Measurements from ENCODE around the gene CSF2.

The CSF2 gene

GRCh38 chr5:132064738-132065331 lies 8.8 kb upstream of the CSF2 start:
- Histone ChIP-seq H3K9me2 (replicated peaks; ENCODE audit: control insufficient read depth, low read length) (no peaks in the 10 kb centered on the region), H3K79me2 (ENCODE audit: control insufficient read depth, low read length) (no peaks in the 10 kb centered on the region), H4K20me1 (ENCODE audit: control insufficient read depth, insufficient read depth, low read depth, low read length) (no peaks in the 10 kb centered on the region), H3K4me1 (ENCODE audit: control insufficient read depth, low read length) (no peaks in the 10 kb centered on the region), H3K4me2 (ENCODE audit: low read length) (no peak overlapping the region), H3K27ac (ENCODE audit: low read depth, low read length) (no peak overlapping the region), H3K4me3 (ENCODE audit: low read length) (no peak overlapping the region), H3F3A (ENCODE audit: control insufficient read depth, insufficient read depth) (no peaks in the 10 kb centered on the region), H3K27me3 (ENCODE audit: control insufficient read depth, low read length) (no peaks in the 10 kb centered on the region), H3K36me3 (ENCODE audit: control insufficient read depth, low read length) (no peaks in the 10 kb centered on the region), H3K9me3 (ENCODE audit: control insufficient read depth, insufficient read depth, low read length) (no peaks in the 10 kb centered on the region)
- TF ChIP-seq EZH2phosphoT487 (IDR thresholded peaks at IDR 0.05; ENCODE audit: borderline replicate concordance, low read length) (no peak), CTCF (IDR thresholded peaks at IDR 0.05; ENCODE audit: low read depth, low read length, poor library complexity, severe bottlenecking) (peak; percentile 84)

- H3K4me1 ChIP-seq (ENCODE audit: control insufficient read depth, low read length) = no peaks in the 10 kb centered on the region
- no peak for TF ChIP-seq EZH2phosphoT487 (IDR thresholded peaks at IDR 0.05; ENCODE audit: borderline replicate concordance, low read length)
- peak; percentile 43 for TF ChIP-seq CTCF (IDR thresholded peaks at IDR 0.05; ENCODE audit: low read depth, low read length, poor library complexity, severe bottlenecking)
- no peak overlapping the region for H3K4me3 ChIP-seq (ENCODE audit: low read length)
- H3K9me3 ChIP-seq (ENCODE audit: control insufficient read depth, insufficient read depth, low read length) = no peaks in the 10 kb centered on the region
- no peak overlapping the region for H3K27ac ChIP-seq (ENCODE audit: low read depth, low read length)
- no peaks in the 10 kb centered on the region for H3K27me3 ChIP-seq (ENCODE audit: control insufficient read depth, low read length)
- no peaks in the 10 kb centered on the region for H3K79me2 ChIP-seq (ENCODE audit: control insufficient read depth, low read length)
- no peaks in the 10 kb centered on the region for H3K9me2 ChIP-seq (replicated peaks; ENCODE audit: control insufficient read depth, low read length)
- H3F3A ChIP-seq (ENCODE audit: control insufficient read depth, insufficient read depth) = no peaks in the 10 kb centered on the region
- no peaks in the 10 kb centered on the region for H4K20me1 ChIP-seq (ENCODE audit: control insufficient read depth, insufficient read depth, low read depth, low read length)
- no peak overlapping the region for H3K4me2 ChIP-seq (ENCODE audit: low read length)
- H3K36me3 ChIP-seq (ENCODE audit: control insufficient read depth, low read length) = no peaks in the 10 kb centered on the region
Observed at GRCh38 chr5:132065351-132065937, 8.1 kb upstream of the CSF2 start.

GRCh38 chr5:132065951-132066701 lies 7.5 kb upstream of the CSF2 start:
- Histone ChIP-seq H3K4me3 (ENCODE audit: low read length) (no peak overlapping the region), H3K4me2 (ENCODE audit: low read length) (no peak overlapping the region), H3K27me3 (ENCODE audit: control insufficient read depth, low read length) (no peaks in the 10 kb centered on the region), H3K4me1 (ENCODE audit: control insufficient read depth, low read length) (no peaks in the 10 kb centered on the region), H3K9me2 (replicated peaks; ENCODE audit: control insufficient read depth, low read length) (no peaks in the 10 kb centered on the region), H3K27ac (ENCODE audit: low read depth, low read length) (no peak overlapping the region), H4K20me1 (ENCODE audit: control insufficient read depth, insufficient read depth, low read depth, low read length) (no peaks in the 10 kb centered on the region), H3K9me3 (ENCODE audit: control insufficient read depth, insufficient read depth, low read length) (no peaks in the 10 kb centered on the region), H3K36me3 (ENCODE audit: control insufficient read depth, low read length) (no peaks in the 10 kb centered on the region), H3K79me2 (ENCODE audit: control insufficient read depth, low read length) (no peaks in the 10 kb centered on the region), H3F3A (ENCODE audit: control insufficient read depth, insufficient read depth) (no peaks in the 10 kb centered on the region)
- TF ChIP-seq EZH2phosphoT487 (IDR thresholded peaks at IDR 0.05; ENCODE audit: borderline replicate concordance, low read length) = no peak
- no peak for TF ChIP-seq CTCF (IDR thresholded peaks at IDR 0.05; ENCODE audit: low read depth, low read length, poor library complexity, severe bottlenecking)

All from DOHH2 (cell line).